Measurements from ENCODE around the gene PMEPA1.

DNA sequence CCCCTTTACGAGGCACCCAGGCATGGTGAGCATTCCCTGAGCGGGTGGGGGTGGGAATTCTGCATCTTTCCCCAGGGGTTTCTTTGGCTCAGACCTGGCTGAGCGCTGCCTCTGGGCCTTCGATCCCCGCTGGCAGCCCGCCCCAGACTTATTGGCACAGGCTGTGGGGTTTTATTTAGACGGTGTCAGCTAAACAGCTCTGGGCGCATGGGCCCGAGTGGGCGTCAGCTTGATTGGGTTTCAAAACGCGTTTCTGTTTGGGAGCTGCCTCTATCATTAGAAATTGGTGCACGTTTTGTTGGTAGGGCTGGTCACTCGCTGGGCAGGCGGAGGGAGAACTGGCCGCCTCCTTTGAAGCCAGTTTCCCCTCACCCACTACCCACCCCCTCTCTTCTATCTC lies 21.0 kb downstream of the PMEPA1 start:
- TF ChIP-seq, protein P1, sequence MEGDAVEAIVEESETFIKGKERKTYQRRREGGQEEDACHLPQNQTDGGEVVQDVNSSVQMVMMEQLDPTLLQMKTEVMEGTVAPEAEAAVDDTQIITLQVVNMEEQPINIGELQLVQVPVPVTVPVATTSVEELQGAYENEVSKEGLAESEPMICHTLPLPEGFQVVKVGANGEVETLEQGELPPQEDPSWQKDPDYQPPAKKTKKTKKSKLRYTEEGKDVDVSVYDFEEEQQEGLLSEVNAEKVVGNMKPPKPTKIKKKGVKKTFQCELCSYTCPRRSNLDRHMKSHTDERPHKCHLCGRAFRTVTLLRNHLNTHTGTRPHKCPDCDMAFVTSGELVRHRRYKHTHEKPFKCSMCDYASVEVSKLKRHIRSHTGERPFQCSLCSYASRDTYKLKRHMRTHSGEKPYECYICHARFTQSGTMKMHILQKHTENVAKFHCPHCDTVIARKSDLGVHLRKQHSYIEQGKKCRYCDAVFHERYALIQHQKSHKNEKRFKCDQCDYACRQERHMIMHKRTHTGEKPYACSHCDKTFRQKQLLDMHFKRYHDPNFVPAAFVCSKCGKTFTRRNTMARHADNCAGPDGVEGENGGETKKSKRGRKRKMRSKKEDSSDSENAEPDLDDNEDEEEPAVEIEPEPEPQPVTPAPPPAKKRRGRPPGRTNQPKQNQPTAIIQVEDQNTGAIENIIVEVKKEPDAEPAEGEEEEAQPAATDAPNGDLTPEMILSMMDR (IDR thresholded peaks at IDR 0.05) = no peak
- no peak for TF ChIP-seq POLR2AphosphoS5 (IDR thresholded peaks at IDR 0.05; ENCODE audit: low read depth, low read length)
- TF ChIP-seq, protein P2, sequence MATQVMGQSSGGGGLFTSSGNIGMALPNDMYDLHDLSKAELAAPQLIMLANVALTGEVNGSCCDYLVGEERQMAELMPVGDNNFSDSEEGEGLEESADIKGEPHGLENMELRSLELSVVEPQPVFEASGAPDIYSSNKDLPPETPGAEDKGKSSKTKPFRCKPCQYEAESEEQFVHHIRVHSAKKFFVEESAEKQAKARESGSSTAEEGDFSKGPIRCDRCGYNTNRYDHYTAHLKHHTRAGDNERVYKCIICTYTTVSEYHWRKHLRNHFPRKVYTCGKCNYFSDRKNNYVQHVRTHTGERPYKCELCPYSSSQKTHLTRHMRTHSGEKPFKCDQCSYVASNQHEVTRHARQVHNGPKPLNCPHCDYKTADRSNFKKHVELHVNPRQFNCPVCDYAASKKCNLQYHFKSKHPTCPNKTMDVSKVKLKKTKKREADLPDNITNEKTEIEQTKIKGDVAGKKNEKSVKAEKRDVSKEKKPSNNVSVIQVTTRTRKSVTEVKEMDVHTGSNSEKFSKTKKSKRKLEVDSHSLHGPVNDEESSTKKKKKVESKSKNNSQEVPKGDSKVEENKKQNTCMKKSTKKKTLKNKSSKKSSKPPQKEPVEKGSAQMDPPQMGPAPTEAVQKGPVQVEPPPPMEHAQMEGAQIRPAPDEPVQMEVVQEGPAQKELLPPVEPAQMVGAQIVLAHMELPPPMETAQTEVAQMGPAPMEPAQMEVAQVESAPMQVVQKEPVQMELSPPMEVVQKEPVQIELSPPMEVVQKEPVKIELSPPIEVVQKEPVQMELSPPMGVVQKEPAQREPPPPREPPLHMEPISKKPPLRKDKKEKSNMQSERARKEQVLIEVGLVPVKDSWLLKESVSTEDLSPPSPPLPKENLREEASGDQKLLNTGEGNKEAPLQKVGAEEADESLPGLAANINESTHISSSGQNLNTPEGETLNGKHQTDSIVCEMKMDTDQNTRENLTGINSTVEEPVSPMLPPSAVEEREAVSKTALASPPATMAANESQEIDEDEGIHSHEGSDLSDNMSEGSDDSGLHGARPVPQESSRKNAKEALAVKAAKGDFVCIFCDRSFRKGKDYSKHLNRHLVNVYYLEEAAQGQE (IDR thresholded peaks at IDR 0.05; ENCODE audit: insufficient read depth in 1 of 2, low read depth in 2 of 2, low read length in 1 of 2) = no peak
- no peak for TF ChIP-seq SIN3A (IDR thresholded peaks at IDR 0.05; ENCODE audit: borderline replicate concordance, insufficient read depth, low read depth, low read length)
